GM18505 (cell line): ENCODE data around the gene HOXA13.

Experiments used
- ATAC-seq: cut with Tn5 transposase; IDR thresholded peaks from one replicate; pipeline ENCODE4 v1.9.1; 2021; ENCODE audit not compliant: unreplicated experiment
- POLR2A ChIP-seq: IDR thresholded peaks from 4 replicates; pipeline ENCODE4 v1.6.1; 2011; ENCODE audit warnings: borderline replicate concordance; ENCODE audit not compliant: insufficient read depth, insufficient read length; ENCODE audit errors: extremely low read depth

HOXA13 gene

GRCh38 chr7:27182285-27182841, 17.5 kb downstream of the HOXA13 start:
- no peak for ATAC-seq
- no peak for TF ChIP-seq POLR2A

- no peak for ATAC-seq
Observed at GRCh38 chr7:27181795-27182275, 18.1 kb downstream of the HOXA13 start.

GRCh38 chr7:27180431-27181420, 19.2 kb downstream of the HOXA13 start:
- TF ChIP-seq POLR2A: no peak
- no peak for ATAC-seq

More at GRCh38 chr7:27181795-27182275, 18.1 kb downstream of the HOXA13 start:
- no peak for TF ChIP-seq POLR2A

GRCh38 chr7:27179503-27180430, 20.1 kb downstream of the HOXA13 start:
- ATAC-seq: no peak

GRCh38 chr7:27179030-27179429, 20.9 kb downstream of the HOXA13 start:
- TF ChIP-seq POLR2A: no peak
- ATAC-seq: no peak

More at GRCh38 chr7:27179503-27180430, 20.1 kb downstream of the HOXA13 start:
- no peak for TF ChIP-seq POLR2A

- no peak for TF ChIP-seq POLR2A
- ATAC-seq: no peak
Observed at GRCh38 chr7:27178366-27178765, 21.5 kb downstream of the HOXA13 start.

- no peak for TF ChIP-seq POLR2A
- ATAC-seq: no peak
Observed at GRCh38 chr7:27177795-27178320, 22.0 kb downstream of the HOXA13 start.

GRCh38 chr7:27176962-27177794, 22.7 kb downstream of the HOXA13 start:
- TF ChIP-seq POLR2A: no peak
- no peak for ATAC-seq

GRCh38 chr7:27176524-27176845, 23.4 kb downstream of the HOXA13 start:
- ATAC-seq: no peak
- no peak for TF ChIP-seq POLR2A

- no peak for TF ChIP-seq POLR2A
- ATAC-seq: no peak
Observed at GRCh38 chr7:27175626-27176523, 24.0 kb downstream of the HOXA13 start.
